OCI-LY1 (cell line): ENCODE data around the gene EEF1B2.
"Not testable (repeated sequence)": the region's sequence is repeated elsewhere in the genome, so short reads cannot be mapped to it uniquely, and the experiment has no call there.

Source experiments
- H2AFZ ChIP-seq: fragments of 200-600 bp; sonication (generic), shearing (Covaris generic); 2 replicates; pipeline ENCODE4 v1.6.0; 2014; ENCODE audit warnings: antibody characterized with exemption, mild to moderate bottlenecking, low read length
- H3F3A ChIP-seq: fragments of 200-600 bp; sonication (generic), shearing (Covaris generic); 2 replicates; pipeline ENCODE4 v1.6.0; 2014; ENCODE audit warnings: mild to moderate bottlenecking, antibody characterized with exemption, low read length, moderate library complexity; ENCODE audit not compliant: insufficient read depth
- H3K27ac ChIP-seq: fragments of 200-600 bp; sonication (generic); 2 replicates; pipeline ENCODE4 v1.5.1; 2014; ENCODE audit warnings: low read length, mixed run types, mild to moderate bottlenecking, low read depth; ENCODE audit not compliant: poor library complexity, severe bottlenecking
- H3K27me3 ChIP-seq: fragments of 200-600 bp; sonication (generic); 2 replicates; pipeline ENCODE4 v1.6.0; 2014; ENCODE audit warnings: antibody characterized with exemption, mild to moderate bottlenecking, low read length, moderate library complexity; ENCODE audit not compliant: insufficient read depth
- H3K36me3 ChIP-seq: fragments of 200-600 bp; sonication (generic); 2 replicates; pipeline ENCODE4 v1.6.1; 2014; ENCODE audit warnings: mild to moderate bottlenecking, antibody characterized with exemption, low read length, moderate library complexity, mixed read lengths; ENCODE audit not compliant: insufficient read depth
- H3K4me1 ChIP-seq: fragments of 200-600 bp; sonication (generic); 2 replicates; pipeline ENCODE4 v1.5.1; 2014; ENCODE audit warnings: mild to moderate bottlenecking, low read length, moderate library complexity; ENCODE audit not compliant: insufficient read depth, severe bottlenecking
- H3K4me2 ChIP-seq: fragments of 200-600 bp; sonication (generic), shearing (Covaris generic); 2 replicates; pipeline ENCODE4 v1.6.1; 2014; ENCODE audit warnings: low read length
- H3K4me3 ChIP-seq: fragments of 200-600 bp; sonication (generic); 2 replicates; pipeline ENCODE4 v1.5.1; 2014; ENCODE audit warnings: low read length, low read depth, mild to moderate bottlenecking, mixed read lengths; ENCODE audit not compliant: poor library complexity, severe bottlenecking
- H3K79me2 ChIP-seq: fragments of 200-600 bp; shearing (Covaris generic); 2 replicates; pipeline ENCODE4 v1.6.1; 2016; ENCODE audit warnings: mixed run types, low read length, mixed read lengths; ENCODE audit not compliant: insufficient read depth
- H3K9ac ChIP-seq: fragments of 200-600 bp; sonication (generic), shearing (Covaris generic); 2 replicates; pipeline ENCODE4 v1.6.1; 2014; ENCODE audit warnings: mild to moderate bottlenecking, low read length, mixed read lengths
- H3K9me2 ChIP-seq: fragments of 200-600 bp; sonication (generic), shearing (Covaris generic); 2 replicates; pipeline ENCODE4 v1.6.1; 2014; ENCODE audit warnings: low read depth, mild to moderate bottlenecking, low read length, mixed read lengths
- H3K9me3 ChIP-seq: fragments of 200-600 bp; shearing (Covaris generic); 2 replicates; pipeline ENCODE4 v1.6.1; 2014; ENCODE audit warnings: low read length, mixed read lengths
- H4K20me1 ChIP-seq: fragments of 200-600 bp; sonication (generic), shearing (Covaris generic); 2 replicates; pipeline ENCODE4 v1.6.0; 2016; ENCODE audit warnings: mild to moderate bottlenecking, low read length; ENCODE audit not compliant: insufficient read depth
- CTCF ChIP-seq: fragments of 200-600 bp; sonication (generic), shearing (Covaris generic); IDR thresholded peaks from 2 replicates; pipeline ENCODE4 v1.5.1; 2017; ENCODE audit warnings: mild to moderate bottlenecking, antibody characterized with exemption, low read length, moderate library complexity, mixed read lengths
- EZH2 ChIP-seq: fragments of 200-600 bp; sonication (generic), shearing (Covaris generic); IDR thresholded peaks from 2 replicates; pipeline ENCODE4 v1.8.0; 2017; ENCODE audit warnings: borderline replicate concordance, mixed run types, mild to moderate bottlenecking, antibody characterized with exemption, low read length, moderate library complexity, mixed read lengths

EEF1B2 gene

GRCh38 chr2:206115026-206115578, 44.6 kb upstream of the EEF1B2 start:
- H3K36me3 ChIP-seq = peaks cover 5% of the 10 kb centered on the region
- H3K27ac ChIP-seq = no peak overlapping the region
- no peaks in the 10 kb centered on the region for H4K20me1 ChIP-seq
- no peak overlapping the region for H2AFZ ChIP-seq
- no peaks in the 10 kb centered on the region for H3F3A ChIP-seq
- H3K4me1 ChIP-seq = no peaks in the 10 kb centered on the region
- H3K9ac ChIP-seq = no peak overlapping the region
- no peaks in the 10 kb centered on the region for H3K79me2 ChIP-seq
- no peaks in the 10 kb centered on the region for H3K9me3 ChIP-seq
- H3K9me2 ChIP-seq = no peaks in the 10 kb centered on the region
- no peak overlapping the region for H3K4me2 ChIP-seq
- no peak for TF ChIP-seq CTCF
- TF ChIP-seq EZH2 = no peak
- H3K27me3 ChIP-seq = no peaks in the 10 kb centered on the region
- no peak overlapping the region for H3K4me3 ChIP-seq

GRCh38 chr2:206116278-206116677, 43.4 kb upstream of the EEF1B2 start:
- Histone ChIP-seq H4K20me1 (no peaks in the 10 kb centered on the region), H3K27me3 (no peaks in the 10 kb centered on the region), H3K9me3 (no peaks in the 10 kb centered on the region), H3K4me1 (no peaks in the 10 kb centered on the region), H3K9ac (no peak overlapping the region), H3K4me2 (no peak overlapping the region), H2AFZ (no peak overlapping the region), H3K9me2 (no peaks in the 10 kb centered on the region), H3K27ac (no peak overlapping the region), H3K4me3 (no peak overlapping the region), H3F3A (no peaks in the 10 kb centered on the region), H3K79me2 (no peaks in the 10 kb centered on the region), H3K36me3 (peaks cover 16% of the 10 kb centered on the region)
- TF ChIP-seq CTCF (no peak), EZH2 (no peak)

GRCh38 chr2:206122569-206122968, 37.1 kb upstream of the EEF1B2 start:
- H4K20me1 ChIP-seq, H3K27me3 ChIP-seq, H3K4me2 ChIP-seq, H3K9ac ChIP-seq, H3K9me3 ChIP-seq, H2AFZ ChIP-seq, H3K27ac ChIP-seq, H3F3A ChIP-seq, H3K9me2 ChIP-seq, H3K4me3 ChIP-seq, H3K79me2 ChIP-seq, H3K4me1 ChIP-seq: not testable (repeated sequence)
- H3K36me3 ChIP-seq = peaks cover 70% of the 10 kb centered on the region

- Histone ChIP-seq H3K27ac (no peak overlapping the region), H3K4me2 (no peak overlapping the region), H3K9me3 (no peaks in the 10 kb centered on the region), H3K9ac (no peak overlapping the region), H3K79me2 (no peaks in the 10 kb centered on the region), H3K9me2 (no peaks in the 10 kb centered on the region), H3K4me3 (no peak overlapping the region), H3K4me1 (no peaks in the 10 kb centered on the region), H3K27me3 (no peaks in the 10 kb centered on the region), H2AFZ (no peak overlapping the region), H4K20me1 (no peaks in the 10 kb centered on the region), H3K36me3 (peaks cover 78% of the 10 kb centered on the region), H3F3A (no peaks in the 10 kb centered on the region)
- TF ChIP-seq CTCF (no peak), EZH2 (no peak)
Observed at GRCh38 chr2:206125901-206126300, 33.8 kb upstream of the EEF1B2 start.
